HAP-1 (cell line): ENCODE results near the gene DNAJC3.
"Not testable (repeated sequence)": the region's sequence is repeated elsewhere in the genome, so short reads cannot be mapped to it uniquely, and the experiment has no call there.

Experiments used
- DNase-seq, 2 experiments: peaks; one replicate each; pipeline ENCODE4 v3.0.0-alpha.2; 2016 to 2020; ENCODE audit warnings: low spot score in 2 of 2
- H3K27me3 ChIP-seq: fragments of 250-450 bp; sonication (Bioruptor Pico); 2 replicates; pipeline ENCODE4 v1.5.1; 2020; ENCODE audit warnings: low read depth, mild to moderate bottlenecking, moderate library complexity
- H3K36me3 ChIP-seq: fragments of 250-450 bp; sonication (Bioruptor Pico); replicated peaks from 2 replicates; pipeline ENCODE4 v1.5.1; 2020; ENCODE audit warnings: mild to moderate bottlenecking
- H3K4me1 ChIP-seq: fragments of 250-450 bp; sonication (Bioruptor Pico); 2 replicates; pipeline ENCODE4 v1.5.1; 2020; ENCODE audit warnings: mild to moderate bottlenecking
- H3K4me3 ChIP-seq: fragments of 250-450 bp; sonication (Bioruptor Pico); 2 replicates; pipeline ENCODE4 v1.5.1; 2020; ENCODE audit warnings: mild to moderate bottlenecking, moderate library complexity
- H3K9me3 ChIP-seq: fragments of 250-450 bp; sonication (Bioruptor Pico); 2 replicates; pipeline ENCODE4 v1.5.1; 2020; ENCODE audit warnings: mild to moderate bottlenecking, moderate library complexity
- in situ Hi-C: fragments of 300-500 bp; cut with MboI; formaldehyde crosslinking; loops from 3 replicates; pipeline ENCODE4 v1.14.3; 2020; ENCODE audit warnings: low sequenced_read_pairs, inconsistent platforms, mixed read lengths

DNAJC3 gene

DNA sequence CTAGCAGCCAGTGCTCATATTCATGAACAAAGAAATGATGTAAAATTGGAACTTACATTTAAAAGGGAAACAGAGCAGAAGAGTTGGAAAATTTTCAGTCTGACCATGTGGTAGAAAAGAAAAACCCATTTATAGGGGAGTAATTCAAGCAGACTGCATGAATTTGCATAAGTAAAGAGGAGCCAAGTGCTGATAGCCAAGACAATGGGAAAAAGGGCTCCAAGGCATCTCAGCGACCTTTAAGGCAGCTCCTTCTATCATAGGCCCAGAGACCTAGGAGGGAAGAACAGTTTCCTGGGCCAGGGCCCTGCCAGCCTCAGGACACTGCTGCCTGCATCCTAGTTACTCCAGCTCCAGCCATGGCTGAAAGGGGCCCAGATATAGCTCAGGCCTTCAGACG, 7.5 kb downstream of the DNAJC3 start:
- in situ Hi-C loops: no loop called here
- 0 out of 2 replicates have a peak, but pooled peaks cover 8% of the 10 kb centered on the region for H3K9me3 ChIP-seq

DNA sequence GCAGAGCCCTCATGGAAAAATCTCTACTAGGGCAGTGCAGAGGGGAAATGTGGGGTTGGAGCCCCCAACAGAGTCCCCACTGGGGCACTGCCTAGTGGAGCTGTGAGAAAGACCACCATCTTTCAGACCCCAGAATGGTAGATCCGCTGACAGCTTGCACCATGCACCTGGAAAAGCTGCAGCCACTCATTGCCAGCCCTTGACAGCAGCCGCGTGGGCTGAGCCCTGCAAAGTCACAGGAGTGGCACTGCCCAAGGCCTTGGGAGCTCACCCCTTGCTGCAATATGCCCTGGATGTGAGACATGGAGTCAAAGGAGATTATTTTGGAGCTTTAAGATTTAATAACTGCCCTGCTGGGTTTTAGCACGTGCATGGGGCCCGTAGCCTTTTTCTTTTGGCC, 8.0 kb downstream of the DNAJC3 start:
- DNase-seq, H3K36me3 ChIP-seq, H3K27me3 ChIP-seq, H3K4me3 ChIP-seq, in situ Hi-C loops: not testable (repeated sequence)
- H3K4me1 ChIP-seq: peaks cover 14% of the 10 kb centered on the region
- H3K9me3 ChIP-seq: peaks cover 10% of the 10 kb centered on the region; the same call in 1 of the 2 replicates

More for the DNA sequence above, 7.5 kb downstream of the DNAJC3 start:
- no peak overlapping the region for H3K4me3 ChIP-seq
- no peaks in the 10 kb centered on the region for H3K27me3 ChIP-seq
- DNase-seq: peak; percentile 45 to 70
- no peaks in the 10 kb centered on the region for H3K36me3 ChIP-seq
- H3K4me1 ChIP-seq: peaks cover 19% of the 10 kb centered on the region

DNA sequence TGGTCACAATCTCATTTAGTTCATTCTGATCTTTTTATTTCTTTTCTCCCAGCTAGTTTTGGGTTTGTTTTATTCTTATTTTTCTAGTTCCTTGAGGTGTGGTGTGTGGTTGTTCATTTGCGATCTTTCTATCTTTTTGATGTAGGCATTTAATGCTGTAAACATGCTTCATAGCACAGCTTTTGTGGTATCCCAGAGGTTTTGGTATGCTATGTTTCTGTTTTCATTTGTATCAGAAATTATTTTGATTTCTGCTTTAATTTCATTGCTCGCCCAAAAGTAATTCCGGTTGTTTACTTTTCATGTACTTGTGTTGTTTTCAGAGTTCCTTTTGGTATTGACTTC, 12.6 kb downstream of the DNAJC3 start:
- H3K4me1 ChIP-seq: peaks cover 7% of the 10 kb centered on the region
- H3K36me3 ChIP-seq: no peaks in the 10 kb centered on the region
- H3K4me3 ChIP-seq: no peak overlapping the region
- in situ Hi-C loops: no loop called here
- DNase-seq: no peak
- peaks cover 10% of the 10 kb centered on the region for H3K9me3 ChIP-seq
- H3K27me3 ChIP-seq: no peaks in the 10 kb centered on the region

DNA sequence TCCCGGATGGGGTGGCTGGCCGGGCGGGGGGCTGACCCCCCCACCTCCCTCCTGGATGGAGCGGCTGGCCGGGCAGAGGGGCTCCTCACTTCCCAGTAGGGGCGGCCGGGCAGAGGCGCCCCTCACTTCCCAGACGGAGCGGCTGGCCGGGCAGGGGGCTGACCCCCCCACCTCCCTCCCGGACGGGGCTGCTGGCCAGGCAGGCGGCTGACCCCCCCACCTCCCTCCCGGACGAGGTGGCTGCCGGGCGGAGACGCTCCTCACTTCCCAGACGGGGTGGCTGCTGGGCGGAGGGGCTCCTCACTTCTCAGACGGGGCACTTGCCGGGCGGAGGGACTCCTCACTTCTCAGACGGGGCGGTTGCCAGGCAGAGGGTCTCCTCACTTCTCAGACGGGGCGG, 14.0 kb downstream of the DNAJC3 start:
- H3K4me1 ChIP-seq, H3K36me3 ChIP-seq, H3K27me3 ChIP-seq, in situ Hi-C loops, DNase-seq, H3K4me3 ChIP-seq: not testable (repeated sequence)
- H3K9me3 ChIP-seq: peaks cover 10% of the 10 kb centered on the region

DNA sequence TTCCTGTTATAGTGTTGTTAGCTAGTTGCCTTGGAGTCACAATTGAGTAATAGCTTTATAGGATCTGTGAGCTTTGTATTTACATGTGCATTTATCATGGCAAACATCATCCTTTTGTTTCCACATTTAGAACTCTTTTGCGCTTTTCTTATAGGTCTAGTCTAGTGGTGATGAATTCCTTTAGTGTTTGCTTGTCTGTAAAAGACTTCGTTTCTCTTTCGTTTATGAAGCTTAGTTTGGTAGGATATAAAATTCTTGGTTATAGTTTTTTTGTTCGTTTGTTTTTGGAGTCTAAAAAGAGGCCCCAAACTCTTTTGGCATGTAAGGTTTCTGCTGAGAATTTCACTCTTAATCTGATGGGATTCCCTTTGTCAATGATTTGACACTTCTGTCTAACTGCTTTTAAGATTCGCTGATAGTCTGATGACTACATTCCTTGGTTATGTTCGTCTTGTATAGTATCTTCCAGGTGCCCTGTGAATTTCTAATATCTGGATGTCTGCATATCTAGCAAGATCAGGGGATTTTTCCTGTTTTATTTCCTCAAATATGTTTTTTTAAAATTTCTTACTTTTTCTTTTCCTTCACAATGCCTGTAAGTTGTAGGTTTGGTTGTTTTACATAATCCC, 20.2 kb downstream of the DNAJC3 start:
- in situ Hi-C loops: no loop called here
- no peak overlapping the region for H3K4me3 ChIP-seq
- no peaks in the 10 kb centered on the region for H3K27me3 ChIP-seq
- no peaks in the 10 kb centered on the region for H3K36me3 ChIP-seq
- H3K4me1 ChIP-seq: peaks cover 9% of the 10 kb centered on the region
- no peaks in the 10 kb centered on the region; the same call in 1 of the 2 replicates for H3K9me3 ChIP-seq
- no peak for DNase-seq

DNA sequence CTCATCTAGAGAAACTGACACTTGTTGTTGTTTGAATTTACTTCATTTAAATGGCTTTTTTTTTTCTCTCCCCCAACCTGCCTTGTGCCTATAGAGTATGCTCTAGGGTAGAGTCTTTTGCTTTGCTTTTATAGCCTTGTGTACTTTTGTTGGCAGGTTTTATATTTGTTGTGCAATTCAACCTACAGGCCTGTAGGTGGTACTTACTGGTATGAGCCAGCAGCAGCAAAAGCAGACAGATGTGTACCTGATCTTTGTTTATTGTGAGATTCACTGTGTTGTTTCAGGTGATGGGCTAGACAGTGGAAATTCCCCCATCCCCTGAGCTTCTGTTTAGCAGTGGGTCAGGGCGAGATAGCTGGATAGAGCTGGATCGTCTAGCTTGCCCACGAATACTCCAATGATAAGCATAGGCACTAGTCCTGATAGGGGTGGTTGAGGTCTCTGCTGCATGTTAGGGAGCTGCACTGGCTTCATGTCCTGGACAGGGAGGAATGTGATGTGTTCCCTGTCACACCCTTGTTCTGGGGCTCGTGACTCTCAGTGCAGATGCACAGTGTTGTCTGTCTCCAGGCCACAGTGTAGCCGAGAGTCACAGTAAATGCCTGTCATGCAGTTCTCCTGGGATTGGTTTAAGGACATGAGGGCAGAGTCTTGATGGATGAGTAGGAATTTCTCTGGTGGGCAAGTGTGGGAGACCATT, 21.3 kb downstream of the DNAJC3 start:
- peak in 1 of 2 experiments; percentile 33 for DNase-seq
- no peaks in the 10 kb centered on the region for H3K9me3 ChIP-seq
- peaks cover 15% of the 10 kb centered on the region for H3K4me1 ChIP-seq

DNA sequence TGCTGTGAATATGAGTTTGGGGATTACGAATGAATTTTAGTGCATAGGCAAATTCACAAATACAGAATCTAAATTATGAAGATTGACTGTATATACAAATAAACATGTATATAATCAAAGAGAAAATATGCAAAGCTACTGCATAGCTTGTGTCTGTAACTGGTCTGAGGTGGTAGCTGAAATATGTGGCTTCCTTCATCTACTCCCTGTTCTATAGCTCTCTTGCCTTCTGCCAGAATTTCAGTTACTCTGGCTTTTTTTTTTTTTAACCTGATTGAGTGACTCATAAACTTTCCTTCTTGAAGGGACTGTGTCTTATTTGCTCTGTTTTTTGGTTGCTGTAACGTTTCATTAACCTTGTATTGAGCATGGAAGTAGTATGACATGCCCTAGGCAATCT, 26.6 kb downstream of the DNAJC3 start:
- Histone ChIP-seq H3K36me3 (no peaks in the 10 kb centered on the region), H3K4me1 (peaks cover 15% of the 10 kb centered on the region), H3K9me3 (no peaks in the 10 kb centered on the region), H3K27me3 (no peaks in the 10 kb centered on the region), H3K4me3 (no peak overlapping the region)
- no peak for DNase-seq
- in situ Hi-C loops: no loop called here

More for the DNA sequence above, 21.3 kb downstream of the DNAJC3 start:
- in situ Hi-C loops: no loop called here
- Histone ChIP-seq H3K27me3 (no peaks in the 10 kb centered on the region), H3K4me3 (no peak overlapping the region), H3K36me3 (no peaks in the 10 kb centered on the region)

DNA sequence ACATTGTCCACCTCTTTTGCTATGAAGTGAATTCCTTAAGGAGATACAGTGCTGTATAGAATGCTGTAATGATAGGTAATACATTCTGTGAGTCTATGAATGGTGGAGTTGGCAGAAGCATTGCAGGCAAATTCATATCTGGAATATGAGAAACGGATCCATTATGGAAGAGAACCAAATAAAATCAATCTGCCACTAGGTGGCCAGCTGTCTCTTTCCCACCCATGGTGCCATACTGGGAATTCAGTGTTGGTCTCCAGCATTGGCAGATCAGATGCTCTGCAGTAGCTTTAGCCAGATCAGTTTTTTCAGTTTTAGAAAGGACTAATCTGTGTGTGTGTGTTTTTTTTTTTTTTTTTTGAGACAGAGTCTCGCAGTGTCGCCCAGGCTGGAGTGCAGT, 27.6 kb downstream of the DNAJC3 start:
- no peak for DNase-seq
- no peaks in the 10 kb centered on the region for H3K9me3 ChIP-seq
- H3K36me3 ChIP-seq: no peaks in the 10 kb centered on the region
- H3K4me1 ChIP-seq: peaks cover 15% of the 10 kb centered on the region
- in situ Hi-C loops: no loop called here
- H3K27me3 ChIP-seq: no peaks in the 10 kb centered on the region
- no peak overlapping the region for H3K4me3 ChIP-seq

DNA sequence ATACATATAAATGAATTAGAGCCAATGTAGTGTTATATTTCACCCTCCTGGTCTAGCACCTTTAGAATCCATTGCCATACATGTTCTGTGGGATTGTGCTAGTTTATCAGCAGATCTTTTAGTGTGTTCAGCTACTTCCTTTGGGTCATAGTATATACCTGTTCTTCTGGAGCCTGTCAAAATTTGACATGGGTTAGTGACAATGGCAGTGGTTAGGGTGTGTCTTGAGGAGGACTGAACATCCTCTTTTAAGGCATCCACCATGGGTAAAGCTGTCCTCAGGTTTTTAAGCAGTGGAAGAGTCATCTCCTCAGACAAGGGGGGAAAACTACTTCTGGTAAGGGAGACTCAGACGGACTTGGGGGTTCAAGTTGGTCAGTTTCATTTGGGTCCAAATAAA, 29.4 kb downstream of the DNAJC3 start:
- in situ Hi-C loops: no loop called here
- Histone ChIP-seq H3K27me3 (no peaks in the 10 kb centered on the region), H3K4me1 (peaks cover 14% of the 10 kb centered on the region), H3K4me3 (no peak overlapping the region), H3K36me3 (peaks cover 8% of the 10 kb centered on the region; the same call in 1 of the 2 replicates), H3K9me3 (no peaks in the 10 kb centered on the region)
- DNase-seq: no peak

DNA sequence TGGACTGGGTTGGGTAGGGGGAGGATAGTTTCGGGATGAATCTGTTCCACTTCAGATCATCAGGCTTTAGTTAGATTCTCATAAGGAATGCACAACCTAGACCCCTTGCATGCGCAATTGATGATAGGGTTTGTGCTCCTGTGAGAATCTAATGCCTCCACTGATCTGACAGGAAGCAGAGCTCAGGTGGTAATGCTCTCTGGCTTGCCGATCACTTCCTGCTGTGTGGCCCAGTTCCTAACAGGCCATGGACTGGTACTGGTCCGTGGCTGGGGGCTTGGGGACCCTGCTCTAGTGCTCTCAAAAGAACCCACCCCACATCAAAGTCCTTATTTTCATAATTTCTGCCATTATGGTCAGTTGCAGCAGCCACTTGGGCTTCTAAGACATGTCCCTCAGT, 30.1 kb downstream of the DNAJC3 start:
- Histone ChIP-seq H3K4me1 (peaks cover 7% of the 10 kb centered on the region), H3K36me3 (peaks cover 14% of the 10 kb centered on the region), H3K27me3 (no peaks in the 10 kb centered on the region), H3K4me3 (no peak overlapping the region), H3K9me3 (no peaks in the 10 kb centered on the region)
- no peak for DNase-seq
- in situ Hi-C loops: no loop called here

DNA sequence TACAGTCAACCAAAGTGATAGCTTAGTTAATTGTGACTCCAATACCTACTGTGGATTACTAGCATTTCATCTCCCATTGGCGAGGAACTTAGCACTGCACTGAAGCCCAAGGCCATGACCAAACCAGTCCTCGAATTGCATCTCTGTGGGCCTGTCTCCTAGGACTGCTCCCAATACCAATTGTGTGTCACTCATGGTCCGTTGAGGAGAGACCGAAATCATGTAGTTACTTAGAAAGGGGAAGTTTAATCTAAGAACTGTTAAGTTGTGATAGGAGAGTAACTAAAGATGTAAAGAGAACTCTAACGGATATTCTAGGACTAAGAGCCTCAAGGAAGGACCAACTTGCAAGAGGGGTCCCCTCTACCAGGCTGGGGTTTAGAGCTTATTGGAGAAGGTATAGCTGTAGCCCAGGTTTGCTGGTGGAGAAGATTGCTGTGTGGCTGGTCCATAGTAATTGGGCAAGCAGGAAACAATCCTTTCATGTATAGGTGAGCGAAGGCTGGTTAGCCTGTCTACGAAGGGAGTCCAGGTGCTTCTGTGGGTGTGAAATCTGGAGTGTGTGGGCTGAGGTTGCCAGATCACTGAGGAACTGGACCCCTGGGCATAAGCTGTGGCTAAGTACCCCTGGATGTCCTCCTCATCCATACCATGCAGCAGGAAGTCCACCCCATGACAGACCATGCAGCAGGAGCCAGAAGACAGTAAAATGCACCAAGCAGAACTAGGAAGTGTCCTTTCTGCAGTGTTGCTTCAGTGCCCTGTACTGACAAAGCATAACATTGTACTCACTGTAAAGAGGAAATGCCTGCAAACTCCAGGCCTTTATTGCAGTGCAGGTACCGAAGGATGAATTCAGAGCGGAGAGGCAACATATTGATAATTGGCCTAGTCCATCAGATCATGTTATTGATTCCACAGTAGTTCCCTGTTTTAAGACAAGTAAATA, 30.8 kb downstream of the DNAJC3 start:
- DNase-seq: no peak
- H3K9me3 ChIP-seq: no peaks in the 10 kb centered on the region
- no peaks in the 10 kb centered on the region for H3K27me3 ChIP-seq
- H3K4me3 ChIP-seq: no peak overlapping the region
- in situ Hi-C loops: no loop called here
- H3K36me3 ChIP-seq: peaks cover 15% of the 10 kb centered on the region
- peaks cover under 1% of the 10 kb centered on the region; the same call in 1 of the 2 replicates for H3K4me1 ChIP-seq

DNA sequence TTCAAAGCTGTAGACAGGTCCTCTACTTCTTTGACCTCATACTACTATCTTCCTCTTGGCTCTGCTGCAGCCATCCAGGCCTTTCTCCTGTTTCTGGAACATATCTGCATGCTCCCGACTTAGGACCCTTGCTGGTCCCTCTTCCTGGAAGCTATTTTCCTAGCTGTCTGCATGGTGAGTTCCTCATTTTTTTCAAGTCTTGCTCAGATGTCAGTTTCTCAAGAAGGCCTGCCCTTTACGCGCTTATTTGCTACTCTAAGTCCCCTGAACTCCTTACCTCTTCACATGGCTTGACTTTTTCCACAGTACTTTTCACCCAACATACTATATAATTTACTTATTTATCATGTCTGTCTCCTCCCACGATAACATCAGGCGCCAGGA, 31.4 kb downstream of the DNAJC3 start:
- H3K9me3 ChIP-seq: no peaks in the 10 kb centered on the region
- H3K27me3 ChIP-seq: no peaks in the 10 kb centered on the region
- H3K4me1 ChIP-seq: no peaks in the 10 kb centered on the region
- DNase-seq: no peak
- no peak overlapping the region for H3K4me3 ChIP-seq
- in situ Hi-C loops: no loop called here
- peaks cover 15% of the 10 kb centered on the region for H3K36me3 ChIP-seq

DNA sequence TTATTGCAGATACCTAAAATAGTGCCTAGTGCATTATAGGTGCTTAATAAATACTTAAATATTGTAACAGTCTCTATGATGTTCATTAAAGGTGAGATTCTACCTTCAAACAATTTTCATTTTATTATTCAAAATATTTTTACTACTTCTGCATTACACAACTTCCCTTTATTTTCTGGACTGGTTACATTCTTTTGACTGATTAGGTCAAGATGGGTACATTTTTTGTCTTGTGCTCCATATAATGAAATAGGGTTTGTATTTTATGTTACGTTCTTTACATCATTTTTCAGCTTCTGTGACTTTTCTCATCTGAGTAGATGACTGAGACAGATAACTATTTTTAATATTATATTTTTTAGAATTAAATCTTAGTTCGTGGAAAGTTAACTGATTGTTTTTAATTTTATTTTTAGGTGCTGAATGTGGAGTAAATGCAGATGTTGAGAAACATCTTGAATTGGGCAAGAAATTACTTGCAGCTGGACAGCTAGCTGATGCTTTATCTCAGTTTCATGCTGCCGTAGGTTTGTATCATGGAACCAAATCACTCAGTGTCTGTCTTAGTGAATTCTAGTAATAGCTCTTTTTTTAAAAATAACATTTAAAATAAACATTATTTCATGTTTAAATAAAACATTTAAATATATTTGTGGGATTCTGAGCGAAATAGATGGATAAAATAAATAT, 32.0 kb downstream of the DNAJC3 start:
- no peak overlapping the region for H3K4me3 ChIP-seq
- H3K27me3 ChIP-seq: no peaks in the 10 kb centered on the region
- in situ Hi-C loops: no loop called here
- no peaks in the 10 kb centered on the region for H3K9me3 ChIP-seq
- H3K36me3 ChIP-seq: peaks cover 15% of the 10 kb centered on the region
- H3K4me1 ChIP-seq: no peaks in the 10 kb centered on the region
- DNase-seq: no peak
